SK-N-SH (cell line): ENCODE results near the gene PLCXD1.

Experiments used
- POLR2AphosphoS5 ChIP-seq: IDR thresholded peaks from 2 replicates; pipeline ENCODE4 v1.6.1; 2012; ENCODE audit warnings: low read depth, low read length
- YY1 ChIP-seq: IDR thresholded peaks from 2 replicates; pipeline ENCODE4 v1.4.0; 2012; ENCODE audit warnings: low read depth, mild to moderate bottlenecking
- TF ChIP-seq, protein P1 (sequence below): fragments of 200-600 bp; sonication (generic); IDR thresholded peaks from 2 replicates; pipeline ENCODE4 v1.6.1; 2017; ENCODE audit warnings: antibody characterized with exemption, mild to moderate bottlenecking, moderate library complexity

DNA sequence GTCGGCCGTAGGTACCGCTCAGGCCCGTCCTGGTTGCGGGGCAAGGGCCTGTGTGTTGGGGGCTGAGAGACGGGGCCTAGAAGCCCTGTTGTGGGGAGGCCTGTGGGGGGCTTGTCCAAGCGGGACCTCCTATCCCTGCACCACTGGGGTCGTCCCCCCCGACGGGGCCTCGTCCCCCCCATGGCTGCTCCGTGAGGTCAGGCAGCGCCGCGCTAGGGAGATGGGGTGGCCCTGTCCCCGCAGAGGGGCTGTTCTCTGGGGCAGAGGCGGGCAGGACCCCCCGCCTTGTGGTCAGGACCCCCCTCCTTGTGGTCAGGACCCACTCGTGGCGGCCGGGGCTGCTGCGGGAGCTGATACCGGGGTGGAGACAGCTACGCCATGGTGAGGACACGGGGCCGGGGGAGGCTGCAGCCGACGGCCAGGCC, 49.6 kb downstream of the PLCXD1 start:
- TF ChIP-seq, protein P1, sequence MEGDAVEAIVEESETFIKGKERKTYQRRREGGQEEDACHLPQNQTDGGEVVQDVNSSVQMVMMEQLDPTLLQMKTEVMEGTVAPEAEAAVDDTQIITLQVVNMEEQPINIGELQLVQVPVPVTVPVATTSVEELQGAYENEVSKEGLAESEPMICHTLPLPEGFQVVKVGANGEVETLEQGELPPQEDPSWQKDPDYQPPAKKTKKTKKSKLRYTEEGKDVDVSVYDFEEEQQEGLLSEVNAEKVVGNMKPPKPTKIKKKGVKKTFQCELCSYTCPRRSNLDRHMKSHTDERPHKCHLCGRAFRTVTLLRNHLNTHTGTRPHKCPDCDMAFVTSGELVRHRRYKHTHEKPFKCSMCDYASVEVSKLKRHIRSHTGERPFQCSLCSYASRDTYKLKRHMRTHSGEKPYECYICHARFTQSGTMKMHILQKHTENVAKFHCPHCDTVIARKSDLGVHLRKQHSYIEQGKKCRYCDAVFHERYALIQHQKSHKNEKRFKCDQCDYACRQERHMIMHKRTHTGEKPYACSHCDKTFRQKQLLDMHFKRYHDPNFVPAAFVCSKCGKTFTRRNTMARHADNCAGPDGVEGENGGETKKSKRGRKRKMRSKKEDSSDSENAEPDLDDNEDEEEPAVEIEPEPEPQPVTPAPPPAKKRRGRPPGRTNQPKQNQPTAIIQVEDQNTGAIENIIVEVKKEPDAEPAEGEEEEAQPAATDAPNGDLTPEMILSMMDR: no peak
- no peak for TF ChIP-seq YY1
- TF ChIP-seq POLR2AphosphoS5: no peak
